Cardiac muscle cell (in vitro differentiated cells and primary cell): ENCODE measurements around the gene USP32. TPM values are rescaled to one million over a fixed set of nuclear protein-coding genes. Genes with fewer than 3 reads are reported as not detected.
A peak's percentile ranks its signal among the peaks of the same experiment; 100 is the strongest.

Experiments used
- DNase-seq, 2 donors: peaks; one replicate each; pipeline versions ENCODE4 v3.0.0 to v3.0.0-alpha.2; 2010 to 2017; ENCODE audit warnings: low read depth in 1 of 2, low spot score in 1 of 2
- H3K27ac ChIP-seq: fragments of 200-600 bp; sonication (generic); 2 replicates; pipeline ENCODE4 v1.5.1; 2016
- H3K27me3 ChIP-seq: fragments of 200-600 bp; sonication (generic); 2 replicates; pipeline ENCODE4 v1.6.0; 2016; ENCODE audit warnings: control low read depth
- H3K36me3 ChIP-seq: fragments of 200-600 bp; sonication (generic); 2 replicates; pipeline ENCODE4 v1.5.1; 2016; ENCODE audit warnings: control low read depth
- H3K4me1 ChIP-seq: fragments of 200-600 bp; sonication (generic); 2 replicates; pipeline ENCODE4 v1.8.1; 2017; ENCODE audit warnings: low read depth, mild to moderate bottlenecking, mixed run types
- H3K4me3 ChIP-seq: fragments of 200-600 bp; sonication (generic); 2 replicates; pipeline ENCODE4 v1.5.1; 2016; ENCODE audit warnings: mild to moderate bottlenecking
- H3K9me3 ChIP-seq: fragments of 200-600 bp; sonication (generic); 2 replicates; pipeline ENCODE4 v1.5.1; 2017; ENCODE audit warnings: low read depth, mild to moderate bottlenecking, control low read depth
- CTCF ChIP-seq: IDR thresholded peaks from 2 replicates; pipeline ENCODE4 v1.5.1; 2012; ENCODE audit warnings: low read depth, mild to moderate bottlenecking, low read length
- polyA plus RNA-seq: library from polyadenylated mRNA; unstranded; fragments of >200 nt; fragmentation: Nextera tagmentation; extraction: Ambion mirVana; gene quantifications from 2 replicates; pipeline ENCODE4 v1.2.1, GENCODE V29; 2016
- total RNA-seq: library from RNA; depleted of rRNA; stranded (reverse); fragments of >200 nt; gene quantifications from 2 replicates; pipeline ENCODE4 v1.2.3, GENCODE V29; 2016

Gene USP32
- total and polyA plus RNA-seq, 2 experiments from 2014 or later = 19.7 to 32.2 TPM

- Histone ChIP-seq H3K9me3 (no peaks in the 10 kb centered on the region), H3K27ac (no peak overlapping the region), H3K4me1 (no peaks in the 10 kb centered on the region), H3K4me3 (no peak overlapping the region), H3K36me3 (no peaks in the 10 kb centered on the region), H3K27me3 (no peaks in the 10 kb centered on the region)
- no peak for DNase-seq
- TF ChIP-seq CTCF = no peak
Measured at GRCh38 chr17:60327901-60328273, 64.0 kb downstream of the USP32 start.

GRCh38 chr17:60327134-60327900 lies 64.6 kb downstream of the USP32 start:
- Histone ChIP-seq H3K9me3 (no peaks in the 10 kb centered on the region), H3K4me1 (no peaks in the 10 kb centered on the region), H3K36me3 (no peaks in the 10 kb centered on the region), H3K4me3 (no peak overlapping the region), H3K27me3 (no peaks in the 10 kb centered on the region), H3K27ac (peak overlapping the region; percentile 6)
- DNase-seq = no peak
- TF ChIP-seq CTCF = no peak

GRCh38 chr17:60326702-60327101 lies 65.2 kb downstream of the USP32 start:
- H3K4me3 ChIP-seq = no peak overlapping the region
- no peaks in the 10 kb centered on the region for H3K36me3 ChIP-seq
- H3K27ac ChIP-seq = peak overlapping the region; percentile 6
- no peaks in the 10 kb centered on the region for H3K27me3 ChIP-seq
- H3K9me3 ChIP-seq = no peaks in the 10 kb centered on the region
- no peak for DNase-seq
- no peaks in the 10 kb centered on the region for H3K4me1 ChIP-seq
- no peak for TF ChIP-seq CTCF

GRCh38 chr17:60325730-60326524 lies 66.0 kb downstream of the USP32 start:
- H3K27ac ChIP-seq = peak overlapping the region; percentile 6
- H3K4me1 ChIP-seq = no peaks in the 10 kb centered on the region
- no peaks in the 10 kb centered on the region for H3K27me3 ChIP-seq
- DNase-seq = no peak
- no peak for TF ChIP-seq CTCF
- H3K36me3 ChIP-seq = no peaks in the 10 kb centered on the region
- H3K9me3 ChIP-seq = no peaks in the 10 kb centered on the region
- no peak overlapping the region for H3K4me3 ChIP-seq

GRCh38 chr17:60323754-60324153 lies 68.2 kb downstream of the USP32 start:
- no peak overlapping the region for H3K4me3 ChIP-seq
- no peaks in the 10 kb centered on the region for H3K36me3 ChIP-seq
- no peak for TF ChIP-seq CTCF
- no peaks in the 10 kb centered on the region for H3K9me3 ChIP-seq
- no peak for DNase-seq
- H3K27ac ChIP-seq = no peak overlapping the region
- H3K4me1 ChIP-seq = no peaks in the 10 kb centered on the region
- H3K27me3 ChIP-seq = no peaks in the 10 kb centered on the region
